GM23338 (cell line): ENCODE data around the gene MBD5. TPM values are rescaled to one million over a fixed set of nuclear protein-coding genes. Genes with fewer than 3 reads are reported as not detected.
"Not testable (repeated sequence)": the region's sequence is repeated elsewhere in the genome, so short reads cannot be mapped to it uniquely, and the experiment has no call there.

ENCODE experiments used
- ATAC-seq: fragments of 200-7000 bp; cut with Tn5 transposase; 3 replicates; pipeline ENCODE4 v1.9.1; 2020
- DNase-seq: peaks from one replicate; pipeline ENCODE4 v3.0.0-alpha.2; 2015; ENCODE audit warnings: low spot score
- H2AFZ ChIP-seq: fragments of 200-600 bp; sonication (generic); 2 replicates; pipeline ENCODE4 v1.8.0; 2016; ENCODE audit warnings: antibody characterized with exemption, mild to moderate bottlenecking, moderate library complexity
- H3F3A ChIP-seq: fragments of 200-600 bp; sonication (generic); replicated peaks from 2 replicates; pipeline ENCODE4 v1.8.0; 2017; ENCODE audit warnings: antibody characterized with exemption, mixed run types, low read depth
- H3K27ac ChIP-seq: fragments of 200-600 bp; sonication (generic); 2 replicates; pipeline ENCODE4 v1.6.1; 2016; ENCODE audit warnings: low read depth
- H3K27me3 ChIP-seq: fragments of 200-600 bp; sonication (generic); 2 replicates; pipeline ENCODE4 v1.8.0; 2016; ENCODE audit warnings: mild to moderate bottlenecking, mixed run types, moderate library complexity; ENCODE audit not compliant: insufficient read depth
- H3K36me3 ChIP-seq: fragments of 200-600 bp; sonication (generic); 2 replicates; pipeline ENCODE4 v1.8.0; 2016; ENCODE audit warnings: mild to moderate bottlenecking; ENCODE audit not compliant: insufficient read depth
- H3K4me1 ChIP-seq: fragments of 200-600 bp; sonication (generic); 2 replicates; pipeline ENCODE4 v1.8.0; 2016; ENCODE audit warnings: mild to moderate bottlenecking, moderate library complexity; ENCODE audit not compliant: insufficient read depth
- H3K4me2 ChIP-seq: fragments of 200-600 bp; sonication (generic); 2 replicates; pipeline ENCODE4 v1.7.1; 2017; ENCODE audit warnings: mixed run types
- H3K4me3 ChIP-seq: fragments of 200-600 bp; sonication (generic); 2 replicates; pipeline ENCODE4 v1.6.1; 2016; ENCODE audit warnings: mixed run types
- H3K79me2 ChIP-seq: fragments of 200-600 bp; sonication (generic); replicated peaks from 2 replicates; pipeline ENCODE4 v1.8.0; 2017; ENCODE audit warnings: mild to moderate bottlenecking; ENCODE audit not compliant: insufficient read depth
- H3K9me2 ChIP-seq: fragments of 200-600 bp; sonication (generic); 2 replicates; pipeline ENCODE4 v1.8.0; 2017; ENCODE audit not compliant: insufficient read depth
- H4K20me1 ChIP-seq: fragments of 200-600 bp; sonication (generic); replicated peaks from 2 replicates; pipeline ENCODE4 v1.8.0; 2017; ENCODE audit warnings: mild to moderate bottlenecking; ENCODE audit not compliant: insufficient read depth
- H3K27ac Mint-ChIP-seq: 2 replicates; pipeline ENCODE4 v1.8.0; 2020; ENCODE audit warnings: inconsistent platforms, mild to moderate bottlenecking, moderate library complexity, mixed read lengths
- H3K27me3 Mint-ChIP-seq: 3 replicates; pipeline ENCODE4 v1.8.0; 2022; ENCODE audit warnings: low read depth, mild to moderate bottlenecking, moderate library complexity, mixed read lengths, inconsistent platforms; ENCODE audit not compliant: insufficient read depth, poor library complexity
- H3K36me3 Mint-ChIP-seq: 3 replicates; pipeline ENCODE4 v1.8.0; 2021; ENCODE audit warnings: low read depth, mild to moderate bottlenecking, inconsistent platforms, moderate library complexity, mixed read lengths
- H3K4me1 Mint-ChIP-seq: 3 replicates; pipeline ENCODE4 v1.8.0; 2020; ENCODE audit warnings: mild to moderate bottlenecking, inconsistent platforms, mixed read lengths
- H3K4me3 Mint-ChIP-seq: 3 replicates; pipeline ENCODE4 v1.8.0; 2021; ENCODE audit warnings: moderate library complexity, mild to moderate bottlenecking, inconsistent platforms, mixed read lengths
- H3K9me3 Mint-ChIP-seq: 3 replicates; pipeline ENCODE4 v1.8.0; 2020; ENCODE audit warnings: moderate library complexity, mild to moderate bottlenecking, inconsistent platforms, mixed read lengths
- CREB1 ChIP-seq: fragments of 250-450 bp; sonication (Bioruptor Pico); IDR thresholded peaks from 2 replicates; pipeline ENCODE4 v1.5.0; 2020; ENCODE audit warnings: low read depth, mild to moderate bottlenecking, moderate library complexity
- ETS1 ChIP-seq: IDR thresholded peaks from 2 replicates; pipeline ENCODE4 v1.6.1; 2016; ENCODE audit warnings: antibody characterized with exemption
- ZNF462 ChIP-seq: fragments of 250-450 bp; sonication (Bioruptor Pico); IDR thresholded peaks from 2 replicates; pipeline ENCODE4 v1.5.0; 2020; ENCODE audit warnings: mild to moderate bottlenecking, moderate library complexity
- polyA plus RNA-seq: library from polyadenylated mRNA; unstranded; fragments of >200 nt; fragmentation: Nextera tagmentation; extraction: Ambion mirVana; gene quantifications from 2 replicates; pipeline ENCODE4 v1.2.1, GENCODE V29; 2016
- total RNA-seq: library from RNA; depleted of rRNA; stranded (reverse); fragments of >200 nt; shearing (Covaris generic); gene quantifications from 2 replicates; pipeline ENCODE4 v1.2.3, GENCODE V29; 2014

Gene MBD5
- total and polyA plus RNA-seq, 2 experiments from 2014 or later = 16.2 to 23.1 TPM

GRCh38 chr2:148542614-148543013 is 521.7 kb downstream of the MBD5 start (continued):
- TF ChIP-seq ETS1 (no peak), CREB1 (CRISPR knock-in tag) (no peak), ZNF462 (CRISPR knock-in tag) (no peak)

GRCh38 chr2:148543088-148543540 is 522.2 kb downstream of the MBD5 start:
- ATAC-seq = not testable (repeated sequence)

More at GRCh38 chr2:148543088-148543540, 522.2 kb downstream of the MBD5 start:
- not testable (repeated sequence) for H3K27ac Mint-ChIP-seq, H3K4me3 Mint-ChIP-seq, H3K27me3 ChIP-seq, H3K4me1 Mint-ChIP-seq, H3K79me2 ChIP-seq, H4K20me1 ChIP-seq, H3K27ac ChIP-seq, H3K9me2 ChIP-seq, H3K36me3 ChIP-seq, H3K4me3 ChIP-seq, DNase-seq, H3K27me3 Mint-ChIP-seq, H3K4me1 ChIP-seq, H3K9me3 Mint-ChIP-seq, H3K4me2 ChIP-seq, H3F3A ChIP-seq, H3K36me3 Mint-ChIP-seq
- H2AFZ ChIP-seq = peak overlapping the region; percentile 3; the same call in 1 of the 2 replicates
